ENCODE data around the gene RACK1. TPM values are rescaled to one million over a fixed set of nuclear protein-coding genes. Genes with fewer than 3 reads are reported as not detected.

RACK1 gene
- total and polyA plus RNA-seq, 2 of the 4 experiments (the other 2 are of a cell fraction), result 4,263 to 9,350 TPM

DNA sequence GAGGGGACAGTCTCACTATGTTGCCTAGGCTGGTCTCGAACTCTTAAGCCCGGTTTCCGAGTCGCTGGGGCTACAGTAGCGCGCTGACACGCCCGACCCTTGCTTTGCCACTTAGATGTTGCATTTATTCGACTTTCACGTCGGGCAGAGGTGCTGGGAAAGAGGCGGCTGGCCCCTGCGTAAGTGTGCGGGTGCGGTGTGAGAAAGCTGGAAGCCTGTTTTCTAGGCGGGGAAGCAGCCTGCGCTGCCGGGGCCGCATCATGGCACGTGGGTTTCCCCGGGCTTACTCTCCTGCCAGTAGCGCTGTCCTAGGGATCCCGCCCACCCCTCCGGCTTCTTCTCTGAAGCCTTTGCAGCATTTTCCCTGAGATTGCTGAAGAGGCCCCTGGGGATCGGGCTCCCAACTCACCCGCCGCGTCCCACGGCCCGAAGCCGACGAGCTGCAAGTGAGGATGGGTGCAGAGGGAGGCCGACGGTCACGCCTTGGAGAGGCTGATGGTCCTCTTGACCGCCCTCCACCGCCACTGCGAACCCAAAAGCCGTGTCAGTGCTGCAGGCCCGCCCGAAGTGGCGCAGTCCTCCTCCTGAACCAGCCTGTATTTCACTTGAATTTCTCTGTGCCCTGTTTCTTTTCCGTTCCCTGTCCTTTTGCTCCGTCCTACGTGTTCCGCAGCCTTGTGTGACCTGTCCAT is 26.4 kb downstream of the RACK1 start:
- dilution Hi-C loops (cut with HindIII; ENCODE audit: low sequenced_read_pairs, unreplicated experiment), result no loop called here
- Histone ChIP-seq H3K36me3 (ENCODE audit: control insufficient read depth, insufficient read depth, low read length) (no peaks in the 10 kb centered on the region), H3K4me2 (ENCODE audit: low read depth, low read length) (peak overlapping the region; percentile 93), H4K91ac (ENCODE audit: insufficient read depth, low read depth, low read length) (no peak overlapping the region), H4K5ac (ENCODE audit: low read depth, low read length) (no peak overlapping the region), H3K9ac (ENCODE audit: low read depth, low read length) (no peak overlapping the region), H3K9me1 (ENCODE audit: insufficient read depth, low read length) (peaks cover 8% of the 10 kb centered on the region; the same call in 1 of the 2 replicates), H3K27me3 (ENCODE audit: control insufficient read depth, insufficient read depth, low read length) (no peaks in the 10 kb centered on the region; the same call in 1 of the 2 replicates), H3K4me1 (ENCODE audit: control insufficient read depth, insufficient read depth, low read length) (0 out of 2 replicates have a peak, but pooled peaks cover 2% of the 10 kb centered on the region), H2BK20ac (ENCODE audit: low read depth, low read length) (no peak overlapping the region), H2BK15ac (ENCODE audit: low read depth, low read length) (no peak overlapping the region), H3K18ac (ENCODE audit: low read depth, low read length) (no peak overlapping the region), H4K8ac (ENCODE audit: low read depth in 2 of 2, low read length in 2 of 2) (no peak overlapping the region), H2AFZ (replicated peaks; ENCODE audit: low read length, poor library complexity) (peak overlapping the region; percentile 87), H2AK9ac (replicated peaks; ENCODE audit: low read depth, low read length, poor library complexity) (peak overlapping the region; percentile 62), H3K9me3 (ENCODE audit: control insufficient read depth, insufficient read depth, low read length) (no peaks in the 10 kb centered on the region), H3K56ac (ENCODE audit: extremely low read depth, insufficient read depth, low read length) (no peak overlapping the region), H3K4ac (ENCODE audit: low read depth, low read length) (no peak overlapping the region), H2AK5ac (ENCODE audit: low read depth, low read length) (no peak overlapping the region), H3K27ac (ENCODE audit: insufficient read depth, low read length) (no peak overlapping the region), H3K4me3 (ENCODE audit: insufficient read depth, low read depth, low read length) (peak overlapping the region; percentile 55), H3K79me1 (ENCODE audit: low read depth in 1 of 2, low read length in 2 of 2) (no peaks in the 10 kb centered on the region), H2BK120ac (ENCODE audit: low read depth, low read length) (no peak overlapping the region), H4K20me1 (ENCODE audit: insufficient read depth, low read length) (peaks cover 15% of the 10 kb centered on the region), H3K23ac (ENCODE audit: low read depth, low read length) (peak overlapping the region; percentile 14; the same call in 1 of the 2 replicates), H3K14ac (replicated peaks; ENCODE audit: low read depth, low read length) (no peak overlapping the region), H2BK5ac (ENCODE audit: low read depth, low read length, poor library complexity, severe bottlenecking) (no peak overlapping the region)
- 5% methylated on average over 12 of the region's 46 CpGs; no CpG with 5 or more reads in 1 of the 2 experiments for WGBS, 2 experiments (ENCODE audit: extremely low coverage in 2 of 2, insufficient read length in 1 of 2)
- ATAC-seq (ENCODE audit: low read depth) (peak; percentile 6), DNase-seq (peak; percentile 55)
- no TSS peak for BruUV-seq (replicated peaks)
- ChIA-PET CTCF (no interaction called here), POLR2A (ENCODE audit: unreplicated experiment) (no interaction called here)
- intact Hi-C loops (cut with micrococcal nuclease), result no loop called here
- in situ Hi-C loops (cut with MboI; ENCODE audit: low sequenced_read_pairs), result no loop called here
- TF ChIP-seq MAFK (IDR thresholded peaks at IDR 0.05; ENCODE audit: low read depth, low read length) (no peak), RCOR1 (IDR thresholded peaks at IDR 0.05; ENCODE audit: insufficient replicate concordance, low read length) (no peak), BHLHE40 (IDR thresholded peaks at IDR 0.05; ENCODE audit: low read depth, low read length) (peak; percentile 33; the same call in 1 of the 2 replicates), CTCF (conservative IDR thresholded peaks at IDR 0.05; ENCODE audit: low read depth, low read length) (no peak), RFX5 (IDR thresholded peaks at IDR 0.05; ENCODE audit: low read depth, low read length) (no peak), CHD1 (IDR thresholded peaks at IDR 0.05; ENCODE audit: low read depth, low read length) (no peak), CEBPB (IDR thresholded peaks at IDR 0.05; ENCODE audit: low read depth, low read length) (no peak), SMC3 (IDR thresholded peaks at IDR 0.05; ENCODE audit: low read depth, low read length) (no peak), FOS (IDR thresholded peaks at IDR 0.05; ENCODE audit: low read depth, low read length) (no peak), NFE2L2 (IDR thresholded peaks at IDR 0.05; ENCODE audit: low read depth, low read length) (no peak), RAD21 (IDR thresholded peaks at IDR 0.05; ENCODE audit: low read length) (no peak), MXI1 (IDR thresholded peaks at IDR 0.05; ENCODE audit: borderline replicate concordance, low read depth, low read length) (peak; percentile 69; the same call in 1 of the 2 replicates), POLR2A (IDR thresholded peaks at IDR 0.05; ENCODE audit: low read depth, low read length) (no peak)
- TF ChIP-seq, protein P1, sequence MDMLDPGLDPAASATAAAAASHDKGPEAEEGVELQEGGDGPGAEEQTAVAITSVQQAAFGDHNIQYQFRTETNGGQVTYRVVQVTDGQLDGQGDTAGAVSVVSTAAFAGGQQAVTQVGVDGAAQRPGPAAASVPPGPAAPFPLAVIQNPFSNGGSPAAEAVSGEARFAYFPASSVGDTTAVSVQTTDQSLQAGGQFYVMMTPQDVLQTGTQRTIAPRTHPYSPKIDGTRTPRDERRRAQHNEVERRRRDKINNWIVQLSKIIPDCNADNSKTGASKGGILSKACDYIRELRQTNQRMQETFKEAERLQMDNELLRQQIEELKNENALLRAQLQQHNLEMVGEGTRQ (IDR thresholded peaks at IDR 0.05; ENCODE audit: low read depth, low read length), result peak; percentile 51; the same call in 1 of the 2 replicates
- TF ChIP-seq, protein P2, sequence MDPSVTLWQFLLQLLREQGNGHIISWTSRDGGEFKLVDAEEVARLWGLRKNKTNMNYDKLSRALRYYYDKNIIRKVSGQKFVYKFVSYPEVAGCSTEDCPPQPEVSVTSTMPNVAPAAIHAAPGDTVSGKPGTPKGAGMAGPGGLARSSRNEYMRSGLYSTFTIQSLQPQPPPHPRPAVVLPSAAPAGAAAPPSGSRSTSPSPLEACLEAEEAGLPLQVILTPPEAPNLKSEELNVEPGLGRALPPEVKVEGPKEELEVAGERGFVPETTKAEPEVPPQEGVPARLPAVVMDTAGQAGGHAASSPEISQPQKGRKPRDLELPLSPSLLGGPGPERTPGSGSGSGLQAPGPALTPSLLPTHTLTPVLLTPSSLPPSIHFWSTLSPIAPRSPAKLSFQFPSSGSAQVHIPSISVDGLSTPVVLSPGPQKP (IDR thresholded peaks at IDR 0.05; ENCODE audit: borderline replicate concordance, low read depth, low read length), result no peak
